Trophoblast cell (in vitro differentiated cells and primary cell): ENCODE data around the gene IPCEF1.

Experiments used
- DNase-seq, 2 donors: peaks; one replicate each; pipeline ENCODE4 v3.0.0-alpha.2; 2016
- H2AFZ ChIP-seq: 2 replicates; pipeline ENCODE4 v1.6.1; 2013; ENCODE audit warnings: low read length, moderate library complexity, mild to moderate bottlenecking; ENCODE audit not compliant: insufficient read depth, poor library complexity
- H2AK5ac ChIP-seq: 2 replicates; pipeline ENCODE4 v1.6.1; 2013; ENCODE audit warnings: mild to moderate bottlenecking, low read length
- H2BK120ac ChIP-seq: 2 replicates; pipeline ENCODE4 v1.6.1; 2013; ENCODE audit warnings: low read length, mild to moderate bottlenecking, moderate library complexity; ENCODE audit not compliant: insufficient read depth, poor library complexity
- H2BK12ac ChIP-seq: 2 replicates; pipeline ENCODE4 v1.6.1; 2013; ENCODE audit warnings: mild to moderate bottlenecking, low read length, moderate library complexity
- H2BK5ac ChIP-seq: 2 replicates; pipeline ENCODE4 v1.6.1; 2013; ENCODE audit warnings: low read length, low read depth, moderate library complexity, mild to moderate bottlenecking; ENCODE audit not compliant: poor library complexity
- H3K14ac ChIP-seq: 2 replicates; pipeline ENCODE4 v1.6.1; 2013; ENCODE audit warnings: mild to moderate bottlenecking, low read length
- H3K18ac ChIP-seq: 2 replicates; pipeline ENCODE4 v1.6.1; 2013; ENCODE audit warnings: mild to moderate bottlenecking, low read length
- H3K23ac ChIP-seq: 2 replicates; pipeline ENCODE4 v1.6.1; 2013; ENCODE audit warnings: low read length
- H3K27ac ChIP-seq: 2 replicates; pipeline ENCODE4 v1.5.1; 2013; ENCODE audit warnings: low read depth, mild to moderate bottlenecking, inconsistent platforms, low read length, moderate library complexity
- H3K27me3 ChIP-seq: 2 replicates; pipeline ENCODE4 v1.6.1; 2013; ENCODE audit warnings: inconsistent platforms, mild to moderate bottlenecking, low read length, moderate library complexity; ENCODE audit not compliant: insufficient read depth
- H3K36me3 ChIP-seq, 2 experiments: 1 replicate in 1 of 2; 2 replicates in 1 of 2; pipeline ENCODE4 v1.6.1; 2013; ENCODE audit warnings: low read length in 2 of 2, mild to moderate bottlenecking in 2 of 2, moderate library complexity in 1 of 2; ENCODE audit not compliant: insufficient read depth in 2 of 2, control insufficient read depth in 1 of 2
- H3K4ac ChIP-seq: 2 replicates; pipeline ENCODE4 v1.6.1; 2013; ENCODE audit warnings: low read depth, mild to moderate bottlenecking, low read length, moderate library complexity
- H3K4me1 ChIP-seq, 2 experiments: 1 replicate in 1 of 2; 2 replicates in 1 of 2; pipeline ENCODE4 v1.6.1; 2013; ENCODE audit warnings: low read length in 2 of 2, mild to moderate bottlenecking in 2 of 2, moderate library complexity in 1 of 2; ENCODE audit not compliant: insufficient read depth in 2 of 2, control insufficient read depth in 1 of 2
- H3K4me2 ChIP-seq: 2 replicates; pipeline ENCODE4 v1.6.1; 2013; ENCODE audit warnings: inconsistent platforms, mild to moderate bottlenecking, low read length, moderate library complexity
- H3K4me3 ChIP-seq: 2 replicates; pipeline ENCODE4 v1.5.1; 2013; ENCODE audit warnings: mild to moderate bottlenecking, low read depth, low read length, inconsistent platforms
- H3K79me1 ChIP-seq: one replicate; pipeline ENCODE4 v1.6.1; 2013; ENCODE audit warnings: low read length
- H3K79me2 ChIP-seq: 2 replicates; pipeline ENCODE4 v1.6.1; 2013; ENCODE audit warnings: low read length, mild to moderate bottlenecking; ENCODE audit not compliant: control insufficient read depth, insufficient read depth, poor library complexity
- H3K9ac ChIP-seq: 2 replicates; pipeline ENCODE4 v1.6.1; 2013; ENCODE audit warnings: mild to moderate bottlenecking, low read length
- H3K9me3 ChIP-seq: 2 replicates; pipeline ENCODE4 v1.6.1; 2013; ENCODE audit warnings: low read depth, mild to moderate bottlenecking, control low read depth, inconsistent platforms, low read length; ENCODE audit not compliant: insufficient read depth
- H4K12ac ChIP-seq: 2 replicates; pipeline ENCODE4 v1.6.1; 2013; ENCODE audit warnings: low read depth, mild to moderate bottlenecking, low read length, moderate library complexity
- H4K8ac ChIP-seq: 2 replicates; pipeline ENCODE4 v1.6.1; 2013; ENCODE audit warnings: low read depth, mild to moderate bottlenecking, low read length, moderate library complexity
- H4K91ac ChIP-seq: one replicate; pipeline ENCODE4 v1.6.1; 2013; ENCODE audit warnings: low read depth, mild to moderate bottlenecking, low read length, moderate library complexity
- WGBS: extraction: QIAGEN DNeasy Blood & Tissue Kit; methylation state at CpG from one replicate; pipeline ENCODE4 v1.1.7; 2013; ENCODE audit warnings: missing lambda C conversion rate; ENCODE audit not compliant: insufficient read length, insufficient coverage; ENCODE audit errors: extremely low coverage; 5-methylcytosine and 5-hydroxymethylcytosine counted together

Gene IPCEF1

DNA sequence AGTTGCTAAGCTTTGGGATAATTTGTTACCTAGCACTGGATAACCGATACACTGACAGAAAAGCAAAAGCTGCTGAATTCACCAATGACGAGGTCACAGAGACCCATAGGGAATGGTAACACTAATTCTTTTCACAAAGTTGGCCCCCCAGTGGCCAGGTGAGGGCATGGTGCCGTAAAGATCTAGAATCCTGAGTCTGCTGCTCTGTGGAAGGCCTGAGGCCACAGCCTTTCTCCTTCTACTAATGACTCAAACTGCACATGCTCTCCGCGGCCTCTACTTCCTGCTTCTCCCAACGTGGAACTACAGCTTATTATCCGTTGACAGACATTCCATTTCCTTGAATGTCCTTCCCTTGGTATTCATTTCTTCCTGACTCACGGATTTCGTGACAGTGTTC, 190.5 kb downstream of the IPCEF1 start:
- Histone ChIP-seq H3K4me2 (no peak overlapping the region), H3K4ac (no peak overlapping the region), H4K8ac (no peak overlapping the region), H2AK5ac (no peak overlapping the region), H3K9ac (no peak overlapping the region), H2AFZ (no peak overlapping the region), H3K36me3 (peaks cover 0 to 2% of the 10 kb centered on the region in 2 experiments), H3K23ac (no peak overlapping the region), H3K4me3 (no peak overlapping the region), H3K79me2 (no peaks in the 10 kb centered on the region), H3K18ac (no peak overlapping the region), H4K12ac (no peak overlapping the region), H2BK5ac (no peak overlapping the region), H2BK12ac (no peak overlapping the region), H3K14ac (no peak overlapping the region), H2BK120ac (no peak overlapping the region), H3K4me1 (no peaks in the 10 kb centered on the region), H3K79me1 (no peaks in the 10 kb centered on the region), H3K9me3 (peaks cover 2% of the 10 kb centered on the region), H3K27ac (no peak overlapping the region), H3K27me3 (no peaks in the 10 kb centered on the region), H4K91ac (no peak overlapping the region)
- WGBS: no CpG with 5 or more reads among the region's 9 CpGs
- DNase-seq: peak; percentile 79 to 86

DNA sequence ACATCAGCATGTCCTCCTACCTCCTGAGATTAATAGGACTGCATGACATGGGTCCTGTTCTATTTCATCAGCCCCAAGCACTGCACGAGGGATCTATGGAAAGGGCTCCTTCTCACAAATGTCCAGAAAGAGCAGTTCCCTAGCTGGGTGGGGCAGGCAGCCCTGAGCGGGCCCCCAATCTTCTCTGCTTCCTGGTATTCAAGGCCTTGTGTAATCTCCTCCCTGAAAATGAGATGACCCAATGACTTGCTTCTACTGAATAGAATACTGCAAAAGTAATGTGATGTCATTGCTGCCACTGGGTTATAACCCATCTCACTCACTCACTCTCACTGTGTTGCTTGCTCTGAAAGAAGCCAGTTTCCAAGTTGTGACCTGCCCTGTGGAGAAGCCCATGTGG, 191.1 kb downstream of the IPCEF1 start:
- peaks cover 2% of the 10 kb centered on the region for H3K9me3 ChIP-seq
- H3K79me2 ChIP-seq: no peaks in the 10 kb centered on the region
- H3K4ac ChIP-seq: no peak overlapping the region
- no peak overlapping the region for H4K91ac ChIP-seq
- H3K23ac ChIP-seq: no peak overlapping the region
- H2BK120ac ChIP-seq: no peak overlapping the region
- H4K8ac ChIP-seq: no peak overlapping the region
- H3K4me3 ChIP-seq: no peak overlapping the region
- no peak overlapping the region for H3K4me2 ChIP-seq
- H3K4me1 ChIP-seq: no peaks in the 10 kb centered on the region
- WGBS: no CpG with 5 or more reads among the region's 2 CpGs
- no peak overlapping the region for H3K14ac ChIP-seq
- peak in 1 of 2 donors; percentile 12 for DNase-seq
- H2AK5ac ChIP-seq: no peak overlapping the region
- no peak overlapping the region for H2BK12ac ChIP-seq
- H3K36me3 ChIP-seq: peaks cover 0 to 2% of the 10 kb centered on the region in 2 experiments
- H3K27me3 ChIP-seq: no peaks in the 10 kb centered on the region
- no peak overlapping the region for H3K27ac ChIP-seq
- H4K12ac ChIP-seq: no peak overlapping the region
- no peak overlapping the region for H2AFZ ChIP-seq
- no peak overlapping the region for H3K18ac ChIP-seq
- H3K9ac ChIP-seq: no peak overlapping the region
- no peak overlapping the region for H2BK5ac ChIP-seq
- H3K79me1 ChIP-seq: no peaks in the 10 kb centered on the region

DNA sequence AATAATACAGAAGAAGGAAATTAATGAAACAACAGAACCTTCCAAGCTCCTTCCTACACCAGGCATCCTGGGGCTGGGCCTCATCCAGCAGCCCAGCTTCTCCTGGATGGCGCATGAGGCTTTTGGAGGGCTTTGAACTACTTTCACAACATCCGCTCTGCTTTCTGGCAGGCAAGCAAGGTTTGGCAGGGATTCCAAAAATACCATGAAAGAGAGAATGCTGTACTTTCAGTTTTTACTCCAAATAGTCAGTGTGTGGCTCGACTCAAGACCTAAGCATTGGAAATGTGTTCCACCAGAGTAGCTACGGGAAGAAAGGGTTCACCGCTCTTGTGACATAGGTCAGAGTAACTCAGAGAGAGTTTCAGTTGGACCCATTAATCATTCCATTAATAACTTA, 192.2 kb downstream of the IPCEF1 start:
- no peak overlapping the region for H2BK12ac ChIP-seq
- H3K9me3 ChIP-seq: peaks cover 2% of the 10 kb centered on the region
- no peak overlapping the region for H3K4me2 ChIP-seq
- H3K4me1 ChIP-seq: no peaks in the 10 kb centered on the region
- no peak overlapping the region for H4K91ac ChIP-seq
- H4K8ac ChIP-seq: no peak overlapping the region
- H3K4ac ChIP-seq: no peak overlapping the region
- no peak overlapping the region for H3K14ac ChIP-seq
- no peak overlapping the region for H2BK5ac ChIP-seq
- H2AK5ac ChIP-seq: no peak overlapping the region
- no peak overlapping the region for H3K9ac ChIP-seq
- no peaks in the 10 kb centered on the region for H3K79me1 ChIP-seq
- no peak overlapping the region for H2BK120ac ChIP-seq
- no peak overlapping the region for H2AFZ ChIP-seq
- no peak overlapping the region for H3K27ac ChIP-seq
- no peak overlapping the region for H3K18ac ChIP-seq
- no peak overlapping the region for H3K23ac ChIP-seq
- no peaks in the 10 kb centered on the region for H3K27me3 ChIP-seq
- DNase-seq: peak; percentile 59 to 90
- H4K12ac ChIP-seq: no peak overlapping the region
- no peak overlapping the region for H3K4me3 ChIP-seq
- WGBS: no CpG with 5 or more reads among the region's 5 CpGs
- H3K36me3 ChIP-seq: peaks cover 0 to 2% of the 10 kb centered on the region in 2 experiments
- no peaks in the 10 kb centered on the region for H3K79me2 ChIP-seq

DNA sequence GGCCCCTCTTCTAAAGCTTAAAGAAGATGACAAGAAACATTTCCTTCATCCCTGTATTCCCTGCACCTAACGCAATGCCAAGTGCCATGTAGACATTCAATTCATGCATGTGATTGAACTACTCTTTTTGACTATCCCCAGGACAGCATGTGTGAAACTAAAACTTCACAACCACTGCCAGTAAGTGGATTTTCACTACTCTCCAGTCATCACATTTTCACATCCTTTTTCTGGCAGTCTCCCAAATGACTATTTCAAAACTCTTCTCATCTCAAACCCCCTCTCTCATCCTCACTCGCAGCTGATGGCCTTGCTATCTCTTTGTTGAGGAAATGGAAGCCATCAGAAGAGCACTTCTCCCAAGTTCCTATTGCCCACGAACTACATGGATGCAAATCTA, 194.9 kb downstream of the IPCEF1 start:
- Histone ChIP-seq H3K79me1 (no peaks in the 10 kb centered on the region), H2BK5ac (no peak overlapping the region), H3K4ac (no peak overlapping the region), H3K4me3 (no peak overlapping the region), H3K9ac (no peak overlapping the region), H2AFZ (no peak overlapping the region), H3K18ac (no peak overlapping the region), H2BK12ac (no peak overlapping the region), H3K9me3 (peaks cover 2% of the 10 kb centered on the region), H4K8ac (no peak overlapping the region), H3K4me1 (no peaks in the 10 kb centered on the region), H3K4me2 (no peak overlapping the region), H3K23ac (no peak overlapping the region), H3K79me2 (no peaks in the 10 kb centered on the region), H3K27me3 (no peaks in the 10 kb centered on the region), H2BK120ac (no peak overlapping the region), H3K36me3 (peaks cover 0 to 2% of the 10 kb centered on the region in 2 experiments), H4K12ac (no peak overlapping the region), H3K14ac (no peak overlapping the region), H3K27ac (no peak overlapping the region), H4K91ac (no peak overlapping the region), H2AK5ac (no peak overlapping the region)
- no CpG with 5 or more reads among the region's 3 CpGs for WGBS
- DNase-seq: no peak
